GM19324 (cell line): Measurements from ENCODE around the gene PIK3C2G.

Source experiments
- ATAC-seq: cut with Tn5 transposase; IDR thresholded peaks from one replicate; pipeline ENCODE4 v1.9.1; 2021; ENCODE audit warnings: mild to moderate bottlenecking, moderate library complexity; ENCODE audit not compliant: unreplicated experiment, low FRiP score

The PIK3C2G gene

DNA sequence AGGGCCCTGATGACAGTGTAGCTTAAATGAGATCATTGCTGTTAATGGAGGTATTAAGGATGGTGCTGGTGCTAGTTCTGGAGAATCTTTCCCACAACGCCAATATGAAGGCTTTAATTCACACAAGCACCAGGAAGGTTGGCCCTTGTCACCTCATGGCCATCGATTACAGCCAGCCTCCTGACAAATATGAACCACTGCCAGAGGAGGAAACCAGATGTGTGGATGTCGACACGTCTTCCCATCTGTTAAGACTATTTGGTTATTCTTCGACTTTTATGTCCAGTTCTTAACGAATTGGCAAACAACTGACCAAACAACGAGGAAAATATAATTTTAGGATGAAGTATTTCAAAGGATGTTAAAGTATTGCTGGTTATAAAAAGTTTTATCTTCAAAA is 79.5 kb downstream of the PIK3C2G start:
- ATAC-seq: no peak

DNA sequence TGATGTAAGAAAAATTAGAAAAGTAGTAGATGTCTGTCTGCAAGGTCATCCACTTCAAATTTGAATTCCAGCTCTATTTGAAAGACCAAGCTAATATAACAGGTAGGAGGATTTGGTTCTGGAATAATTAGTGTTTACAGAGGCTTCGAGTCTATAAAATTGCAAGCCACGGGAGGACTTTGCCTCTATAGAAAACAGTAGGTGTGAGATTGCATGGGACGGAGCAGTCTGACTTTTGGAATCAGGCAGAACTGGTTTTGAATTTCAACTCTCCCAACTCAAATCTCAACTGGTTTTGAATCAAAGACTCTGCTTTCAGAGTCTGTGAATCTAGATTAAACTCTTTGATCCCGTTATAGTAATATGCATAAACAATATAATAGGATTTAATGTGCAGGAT is 82.4 kb downstream of the PIK3C2G start:
- ATAC-seq: no peak

DNA sequence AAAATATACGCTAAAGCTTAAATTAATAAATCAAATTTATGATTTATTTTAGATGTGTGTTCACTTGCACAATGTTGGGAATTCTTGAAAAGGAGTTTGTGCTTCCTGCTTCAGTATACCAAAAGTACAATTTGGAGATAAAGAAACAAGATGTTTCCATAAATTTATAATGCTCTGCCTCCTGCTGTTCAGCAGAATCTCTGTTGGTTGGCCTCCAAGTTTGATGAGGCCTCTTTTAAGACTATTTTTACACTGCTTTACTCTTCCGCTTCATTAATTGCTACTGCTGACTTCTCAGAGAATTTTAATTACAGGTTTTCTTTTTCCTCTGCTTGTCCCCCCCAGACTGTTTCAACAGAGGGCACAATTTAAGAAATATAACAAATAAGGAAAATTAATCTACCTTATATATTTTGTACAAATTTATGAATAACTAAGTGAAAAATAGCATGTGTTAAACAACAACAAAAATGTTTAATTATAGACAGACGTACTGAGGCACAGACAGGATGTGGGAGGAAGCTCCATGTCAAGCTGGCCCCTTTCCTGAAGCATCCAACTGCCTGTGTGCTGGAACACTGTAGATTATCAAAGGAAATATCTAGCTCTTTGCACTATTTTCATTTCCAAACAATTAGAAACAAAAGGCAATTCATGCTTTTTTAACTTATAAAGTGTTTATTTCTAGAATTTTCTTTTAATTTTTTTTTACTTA is 83.9 kb downstream of the PIK3C2G start:
- no peak for ATAC-seq

DNA sequence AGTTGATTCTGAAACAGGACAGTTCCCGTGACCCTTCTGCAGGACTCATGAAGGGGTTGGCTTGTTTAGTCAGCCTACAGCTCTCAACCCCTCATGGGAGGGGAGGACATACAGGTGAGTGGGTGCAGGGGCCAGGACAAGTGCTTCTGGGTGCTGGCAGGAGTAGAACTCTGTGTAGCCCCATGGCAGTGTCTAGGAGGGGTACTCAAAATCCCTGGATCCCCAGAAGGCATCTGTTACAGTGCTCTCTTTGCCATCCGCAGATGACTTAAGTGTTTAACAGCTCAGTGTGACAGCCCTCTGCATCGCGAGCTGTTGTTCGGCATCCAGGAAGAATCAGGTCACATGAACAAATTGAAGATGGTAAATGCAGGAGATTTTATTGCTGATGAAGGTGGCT is 91.0 kb downstream of the PIK3C2G start:
- ATAC-seq: no peak

DNA sequence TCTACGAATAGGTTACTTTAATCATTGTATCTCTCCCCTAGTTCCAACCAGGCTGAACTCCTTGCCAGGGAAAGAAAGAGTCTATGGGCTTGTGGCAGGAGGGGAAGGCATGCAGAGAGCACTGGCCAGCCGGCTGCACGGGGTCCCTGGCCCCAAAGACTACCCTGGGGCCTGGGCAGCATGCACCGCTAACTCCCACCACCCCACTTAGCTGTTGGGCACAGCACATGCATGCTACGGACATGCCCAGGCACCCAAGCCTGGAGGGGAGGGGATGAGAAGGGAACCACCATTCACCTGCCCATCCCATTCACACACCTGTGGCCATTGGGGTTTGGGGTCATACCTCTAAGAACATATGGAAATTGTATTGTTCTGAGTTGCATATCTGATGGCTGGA is 94.1 kb downstream of the PIK3C2G start:
- no peak for ATAC-seq

DNA sequence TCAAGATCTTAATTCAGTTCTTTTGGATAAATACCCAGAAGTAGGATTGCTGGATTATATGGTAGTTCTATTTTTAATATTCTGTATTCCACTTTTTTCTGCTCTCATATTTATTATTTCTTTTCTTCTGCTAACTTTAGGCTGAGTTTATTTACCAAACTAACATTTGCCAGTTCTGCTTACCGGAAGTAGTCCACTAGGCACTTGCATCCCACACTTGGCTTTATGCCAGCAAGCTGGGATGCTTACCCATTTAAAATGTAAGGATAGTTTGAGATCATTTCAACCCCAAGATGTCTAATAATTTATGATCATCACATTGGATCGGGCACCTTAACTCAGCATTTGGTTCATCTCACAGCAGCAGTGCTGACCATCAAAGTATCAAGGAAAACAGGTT is 96.8 kb downstream of the PIK3C2G start:
- ATAC-seq: no peak

DNA sequence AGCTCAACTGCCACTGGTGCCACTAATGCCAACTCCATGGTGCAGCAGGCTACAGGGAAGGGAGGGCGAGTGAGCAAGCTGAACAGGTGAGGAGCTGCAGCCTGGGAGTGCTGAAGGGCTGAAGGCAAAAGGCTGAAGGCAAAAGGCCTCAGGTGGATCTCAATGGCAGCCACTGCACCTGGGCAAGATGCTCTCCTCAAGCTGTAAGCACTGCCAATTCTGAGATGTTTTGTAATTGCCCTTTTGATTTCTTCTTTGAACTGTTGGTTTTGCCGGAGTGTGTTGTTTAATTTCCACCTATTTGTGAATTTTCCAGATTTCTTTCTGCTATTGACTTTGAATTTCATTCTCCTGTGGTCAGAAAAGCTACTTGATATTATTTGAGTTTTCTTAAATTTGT is 97.6 kb downstream of the PIK3C2G start:
- ATAC-seq: no peak

DNA sequence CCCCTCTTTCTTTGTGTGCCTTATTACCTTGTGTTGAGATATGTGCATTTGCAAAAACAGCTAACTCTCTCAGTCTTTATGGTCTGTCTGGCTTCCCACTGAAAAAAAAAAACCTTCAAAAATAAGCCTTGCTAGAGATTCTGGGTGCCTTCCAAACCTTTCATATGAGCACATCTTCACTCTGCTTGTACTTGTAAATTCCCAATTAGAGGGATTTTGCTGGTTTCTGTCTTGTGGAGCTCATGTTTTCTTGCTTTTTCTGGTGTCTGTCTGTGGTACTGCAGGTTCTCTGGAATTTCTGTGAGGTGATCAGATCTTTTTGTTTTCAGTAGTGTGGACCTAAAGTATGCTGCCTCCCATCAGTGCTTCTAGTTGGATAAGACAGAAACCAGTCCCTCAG is 100.1 kb downstream of the PIK3C2G start:
- no peak for ATAC-seq

DNA sequence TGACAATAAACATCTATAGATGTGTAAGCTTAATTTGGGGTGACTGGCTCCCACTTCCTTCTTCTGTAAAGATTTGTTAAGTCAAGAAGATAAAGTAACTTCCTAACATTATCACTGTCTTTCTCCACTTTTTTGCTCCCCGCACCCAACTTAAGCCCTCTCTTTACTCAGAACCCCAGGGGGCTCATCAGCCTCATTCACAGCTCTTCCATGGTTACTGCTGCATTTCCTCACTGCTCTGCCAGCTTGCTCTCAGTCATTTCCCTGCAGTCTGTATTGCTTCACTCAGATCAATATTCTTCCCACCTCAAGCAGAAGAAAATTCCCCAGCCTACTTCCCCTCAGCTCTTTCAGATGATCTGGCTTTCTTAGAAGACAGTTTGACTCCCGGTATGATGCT is 102.0 kb downstream of the PIK3C2G start:
- no peak for ATAC-seq

DNA sequence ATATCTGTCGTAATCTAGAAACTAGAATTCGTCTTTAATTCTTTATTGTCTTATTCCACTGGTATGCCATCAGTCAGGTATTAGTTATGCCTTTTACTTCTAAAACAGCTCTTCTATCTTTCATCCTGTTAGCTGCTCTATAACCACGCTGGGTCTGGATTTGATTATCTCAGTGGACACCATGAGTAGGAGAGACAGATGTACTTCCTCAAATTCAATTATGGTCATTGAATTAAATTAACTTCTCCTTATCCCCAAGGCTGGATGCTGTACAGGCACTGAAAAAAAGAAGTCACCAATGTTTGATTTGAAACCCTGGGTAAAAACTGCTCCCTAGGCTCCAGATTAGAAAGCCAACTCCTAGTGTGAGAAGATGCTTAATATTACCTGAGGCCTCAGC is 107.3 kb downstream of the PIK3C2G start:
- no peak for ATAC-seq

DNA sequence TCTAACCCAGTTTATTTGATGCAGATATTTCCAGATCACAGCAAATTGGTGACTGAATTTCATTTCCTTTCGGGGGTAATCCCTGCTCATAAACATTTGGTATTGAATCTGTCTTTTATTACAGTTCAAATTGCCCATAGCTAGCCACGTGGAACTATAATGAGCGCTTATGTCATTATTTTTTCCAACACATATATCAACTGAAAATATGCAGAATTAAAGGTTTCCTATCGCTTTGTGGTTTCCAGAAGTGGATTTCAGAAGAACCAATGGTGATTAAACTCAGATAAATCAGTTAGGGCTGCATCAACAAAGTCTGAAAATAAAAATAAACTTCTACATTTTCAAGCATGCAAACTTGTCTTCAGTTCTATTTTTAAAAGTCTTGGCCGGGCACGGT is 111.9 kb downstream of the PIK3C2G start:
- no peak for ATAC-seq

DNA sequence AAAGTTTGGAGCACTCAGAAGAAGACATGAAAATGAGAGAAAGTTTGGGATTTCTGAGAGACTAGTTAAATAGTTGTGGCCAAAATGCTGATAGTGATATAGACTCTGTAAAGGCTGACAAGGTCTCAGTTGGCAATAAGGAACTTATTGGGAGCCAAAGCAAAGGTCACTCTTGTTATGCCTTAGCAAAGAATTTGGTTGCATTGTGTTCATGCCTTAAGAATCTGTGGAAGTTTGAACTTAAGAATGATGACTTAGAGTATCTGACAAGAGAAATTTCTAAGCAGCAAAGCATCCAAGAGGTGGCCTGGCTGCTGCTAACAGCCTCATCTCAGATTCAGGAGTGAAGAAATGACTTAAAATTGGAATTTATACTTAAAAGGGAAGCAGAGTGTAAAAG is 113.8 kb downstream of the PIK3C2G start:
- no peak for ATAC-seq

DNA sequence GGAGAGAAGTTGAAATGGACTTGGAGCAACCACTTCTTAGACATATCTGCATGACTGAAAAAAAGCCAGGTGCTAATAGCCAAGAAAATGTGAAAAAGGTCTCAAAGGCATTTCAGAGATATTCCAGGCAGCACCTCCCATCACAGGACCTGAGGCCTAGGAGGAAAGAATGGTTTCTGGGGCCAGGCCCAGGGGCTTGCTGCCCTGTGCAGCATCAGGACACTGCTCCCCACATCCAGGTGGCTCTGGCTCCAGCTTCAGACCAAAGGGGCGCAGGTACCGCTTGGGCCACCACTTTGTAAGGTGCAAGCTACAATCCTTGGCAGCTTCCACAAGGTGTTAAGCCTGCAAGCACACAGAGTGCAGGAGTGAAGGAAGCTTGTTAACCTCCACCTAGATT is 114.3 kb downstream of the PIK3C2G start:
- ATAC-seq: no peak

DNA sequence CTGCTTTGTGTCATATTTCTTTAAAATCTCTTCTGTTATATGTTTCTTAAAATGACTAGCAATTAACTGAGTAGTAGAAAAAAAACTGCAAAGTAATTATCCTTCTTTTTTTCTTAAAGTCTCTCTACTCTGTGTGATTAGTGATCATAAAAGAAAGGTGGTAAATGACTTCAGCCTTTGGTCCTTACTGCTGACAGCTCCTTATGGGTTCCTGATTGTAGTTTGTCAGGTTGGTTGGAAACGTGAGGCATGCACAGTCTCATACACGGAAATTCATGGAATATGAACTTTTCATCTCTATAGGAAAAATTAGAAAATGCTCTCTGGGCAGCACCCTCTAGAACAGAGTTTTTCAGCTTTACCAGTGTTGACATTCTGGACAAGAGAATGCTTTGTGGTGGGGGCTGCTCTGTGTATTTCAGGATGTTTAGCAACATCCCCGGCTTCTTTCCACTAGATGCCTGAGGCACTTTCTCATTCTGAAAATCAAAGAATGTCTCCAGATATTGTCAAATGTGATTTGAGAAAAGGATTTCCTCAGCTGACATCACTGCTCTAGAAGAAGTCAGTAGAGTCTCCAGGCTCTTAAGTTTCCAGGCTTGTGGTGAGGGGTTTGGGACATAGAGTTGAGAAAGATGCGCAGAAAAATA is 121.0 kb downstream of the PIK3C2G start:
- ATAC-seq: no peak

DNA sequence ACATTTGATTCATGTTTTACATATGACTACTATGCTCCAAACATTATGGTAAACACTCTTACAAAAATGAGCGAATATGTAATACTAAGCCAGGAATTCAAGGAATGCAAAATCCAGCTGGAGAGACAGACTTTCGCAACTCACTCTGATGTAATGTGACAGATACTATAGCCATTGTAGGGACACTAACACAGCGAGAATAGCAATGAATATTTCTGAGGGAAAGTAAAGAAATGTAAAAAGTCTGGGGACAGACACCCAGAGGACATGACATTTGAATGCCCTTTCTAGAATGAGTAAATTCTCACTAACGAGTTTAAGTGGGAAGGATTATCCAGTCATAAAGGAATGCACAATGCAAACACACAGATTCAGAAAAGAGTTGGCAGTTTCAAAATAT is 121.9 kb downstream of the PIK3C2G start:
- ATAC-seq: no peak

DNA sequence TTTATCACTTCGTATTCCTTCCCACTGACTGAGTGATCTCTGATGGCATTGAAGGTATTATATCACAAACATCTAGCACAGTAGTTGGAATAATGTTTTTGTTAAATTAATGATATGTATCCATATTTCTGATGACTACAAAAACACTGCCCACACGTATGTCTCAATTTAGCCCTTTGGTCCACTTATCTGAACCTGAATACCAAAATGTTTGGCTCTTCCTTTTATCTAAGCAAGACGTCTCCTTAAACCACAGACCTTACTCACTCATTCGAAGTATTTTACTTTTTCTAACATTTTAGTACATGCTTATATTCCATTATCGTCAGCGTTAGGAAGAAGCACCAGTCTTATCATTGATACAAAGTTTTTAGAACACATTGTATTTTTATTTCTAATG is 126.4 kb downstream of the PIK3C2G start:
- no peak for ATAC-seq

DNA sequence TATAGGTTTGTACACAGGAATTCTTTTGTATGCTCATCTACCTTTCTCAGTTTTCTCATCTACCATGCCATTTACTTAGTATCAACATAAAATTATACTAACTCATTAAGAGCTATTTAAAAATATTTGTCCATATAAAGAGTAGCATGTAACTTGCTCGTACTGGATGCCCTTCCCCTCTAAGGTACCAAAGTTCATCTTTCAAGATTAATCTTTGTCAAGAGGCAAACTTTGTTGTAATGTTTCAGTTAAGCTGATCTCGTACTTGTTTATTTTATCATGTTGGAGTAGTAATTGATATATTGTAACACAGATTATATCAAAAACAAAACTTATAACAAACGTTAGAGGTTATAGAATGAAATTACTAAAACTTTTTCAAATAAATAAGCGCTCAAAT is 128.5 kb downstream of the PIK3C2G start:
- no peak for ATAC-seq

DNA sequence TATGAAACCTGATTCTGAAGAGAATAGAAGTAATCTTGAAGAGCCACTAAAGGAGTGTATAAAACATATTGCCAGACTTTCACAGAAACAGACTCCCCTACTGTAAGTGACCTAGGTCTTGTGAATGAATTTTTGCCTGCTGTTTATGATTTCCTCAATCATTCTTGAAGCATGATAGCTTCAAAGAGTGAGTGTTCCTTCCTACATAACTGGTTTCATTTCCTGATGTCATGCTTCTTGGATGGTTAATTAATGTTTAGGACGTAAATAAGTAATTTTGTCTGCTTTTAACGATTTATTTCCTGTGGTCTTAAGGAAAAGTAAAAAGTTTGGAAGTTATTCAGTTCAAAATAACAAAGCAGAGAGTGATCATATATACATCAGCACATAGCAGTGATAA is 129.8 kb downstream of the PIK3C2G start:
- ATAC-seq: no peak

DNA sequence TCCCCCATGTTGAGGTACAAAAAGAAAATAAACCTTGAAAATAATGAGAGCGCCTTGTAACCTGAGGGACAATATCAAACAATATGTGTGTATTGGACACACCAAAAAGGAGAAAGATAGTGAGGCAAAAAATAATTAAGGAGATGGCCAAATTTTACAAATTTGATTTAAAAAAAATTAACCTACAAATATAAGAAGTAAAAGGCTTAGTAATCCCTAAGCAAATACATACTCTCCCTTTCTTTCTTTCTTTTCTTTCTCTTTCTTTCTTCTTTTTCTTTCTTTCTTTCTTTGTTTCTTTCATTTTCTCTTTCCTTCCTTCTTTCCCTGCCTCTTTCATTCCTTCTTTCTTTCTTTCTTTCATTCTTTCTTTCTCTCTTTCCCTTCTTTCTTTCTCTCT is 133.4 kb downstream of the PIK3C2G start:
- ATAC-seq: no peak

DNA sequence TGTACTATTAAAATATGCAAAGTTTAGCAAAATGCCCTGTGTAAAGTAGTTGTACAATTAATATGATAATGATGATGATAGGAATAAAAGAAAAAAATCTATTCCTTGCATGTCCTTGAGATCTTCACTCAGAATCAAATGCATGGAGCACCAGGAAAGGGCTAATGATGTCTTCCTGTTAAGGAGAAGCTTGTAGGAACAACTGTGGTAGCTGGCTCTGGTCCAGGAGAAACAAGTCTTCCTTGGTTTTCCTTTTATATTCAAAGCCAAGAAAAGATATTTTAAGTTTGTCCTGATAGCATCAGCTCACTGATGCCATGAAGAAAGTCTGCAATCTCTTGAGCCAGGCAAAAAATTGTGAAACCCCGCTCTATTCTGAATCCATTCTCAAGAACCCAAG is 138.9 kb downstream of the PIK3C2G start:
- no peak for ATAC-seq

DNA sequence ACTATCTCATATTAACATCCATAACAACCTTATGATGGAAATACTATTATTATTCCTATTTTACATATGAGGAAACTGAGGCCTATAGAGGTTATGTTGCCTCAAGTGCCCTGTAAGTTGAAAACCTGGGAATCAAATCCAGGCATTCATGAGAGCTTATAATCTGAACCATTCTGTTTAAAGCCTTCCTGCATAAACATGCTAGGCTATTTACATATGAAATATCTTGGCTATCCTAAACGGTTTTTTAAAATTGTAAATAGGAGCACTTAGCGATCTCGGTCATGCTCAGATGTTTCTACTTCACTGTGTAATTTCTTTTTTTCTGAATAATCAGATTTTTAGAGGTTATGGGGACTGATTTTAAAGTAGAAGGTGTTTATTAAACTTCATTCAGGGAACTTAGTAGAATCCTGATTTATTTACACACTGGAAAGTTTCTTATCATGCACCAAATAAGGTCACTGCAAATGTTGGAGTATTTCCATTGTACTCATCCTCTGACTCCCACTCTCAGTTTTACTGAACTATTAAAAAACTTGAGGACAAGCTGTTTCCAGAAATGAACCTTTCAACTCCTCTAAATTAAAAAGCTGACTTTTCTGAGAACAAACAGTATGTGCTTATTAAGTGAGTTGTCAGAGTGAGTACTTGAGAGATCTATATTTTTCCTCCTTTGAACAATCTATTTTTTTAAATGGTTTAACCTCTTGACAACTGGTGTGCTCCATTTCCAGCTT is 141.7 kb downstream of the PIK3C2G start:
- no peak for ATAC-seq

DNA sequence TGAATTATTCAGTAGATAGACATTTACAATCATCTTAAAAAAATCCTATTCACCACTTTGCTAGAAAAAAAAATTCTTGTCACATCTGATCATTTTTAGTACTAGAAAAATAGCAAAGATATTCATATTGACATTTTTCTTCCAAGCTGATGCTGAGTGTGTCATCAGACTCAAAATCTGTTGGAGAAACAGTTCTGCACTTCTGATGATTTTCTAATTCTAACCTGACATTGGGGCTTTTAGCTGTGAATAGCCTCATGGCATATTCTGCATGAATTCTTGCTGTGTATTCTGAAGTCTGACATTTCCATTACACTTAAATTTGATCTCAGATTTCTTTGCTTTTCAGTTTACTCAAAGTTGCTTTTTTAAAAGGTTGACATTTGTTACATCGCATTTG is 150.1 kb downstream of the PIK3C2G start:
- ATAC-seq: no peak
